DLD1 (cell line): Measurements from ENCODE around the gene RPL22L1.
"Not testable (repeated sequence)": the region's sequence is repeated elsewhere in the genome, so short reads cannot be mapped to it uniquely, and the experiment has no call there.

ENCODE experiments used
- in situ Hi-C: cut with HindIII; loops from 2 replicates; pipeline ENCODE4 v1.10.0; 2017; ENCODE audit warnings: low sequenced_read_pairs

The RPL22L1 gene

DNA sequence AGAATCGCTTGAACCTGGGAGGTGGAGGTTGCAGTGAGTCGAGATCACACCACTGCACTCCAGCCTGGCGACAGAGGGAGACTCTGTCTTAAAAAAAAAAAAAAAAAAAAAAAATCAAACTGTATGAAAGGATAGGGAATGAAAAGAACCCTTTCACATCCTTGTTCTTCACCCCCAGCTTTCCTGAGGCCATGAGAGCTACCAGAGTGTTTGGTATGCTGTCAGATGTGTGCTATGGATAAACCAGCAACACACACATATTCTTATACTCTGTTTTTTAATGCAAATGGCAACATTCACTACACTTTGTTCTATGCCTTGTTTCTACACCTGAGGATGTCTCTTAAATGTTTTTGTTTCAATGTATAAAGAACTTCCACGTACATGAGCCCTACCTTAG lies 33.5 kb downstream of the RPL22L1 start:
- in situ Hi-C loops, result no loop called here

DNA sequence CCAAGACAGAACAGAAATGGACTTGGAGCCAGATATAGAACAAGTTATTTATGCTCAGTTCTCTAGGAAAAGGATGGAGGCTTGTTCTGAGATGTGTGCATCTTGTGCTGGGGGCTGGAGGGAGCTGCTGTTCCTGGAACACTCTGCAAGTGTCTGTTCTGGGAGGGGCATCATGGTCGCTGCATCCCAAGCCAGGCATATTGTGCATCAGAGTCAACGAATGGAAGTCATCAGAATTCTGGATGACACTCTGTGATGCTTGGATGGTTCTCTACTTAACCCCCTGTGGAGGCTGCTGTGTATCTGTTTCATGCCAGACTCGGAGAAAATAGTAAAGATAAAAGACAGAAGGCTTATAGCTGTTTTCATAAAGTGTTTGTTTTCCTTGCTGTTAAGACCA lies 34.7 kb downstream of the RPL22L1 start:
- in situ Hi-C loops, result no loop called here

DNA sequence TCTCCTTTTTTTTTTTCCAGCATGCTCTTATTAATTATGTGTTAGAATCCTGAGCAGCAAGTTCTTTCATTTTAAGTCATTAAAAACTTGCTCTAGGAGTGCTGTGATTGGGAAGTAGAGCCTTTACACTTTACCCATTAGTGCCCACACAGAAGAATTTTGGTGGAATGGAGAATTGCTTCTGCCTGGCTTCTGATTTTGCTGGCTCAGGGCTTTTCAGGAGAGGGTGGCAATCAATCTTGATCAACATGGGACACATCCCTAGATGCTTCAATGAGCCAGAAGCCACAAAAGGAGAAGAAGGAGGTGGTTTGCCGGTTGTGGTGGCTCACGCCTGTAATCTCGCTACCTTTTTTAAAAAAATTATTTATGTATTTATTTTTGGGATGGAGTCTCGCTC lies 39.4 kb downstream of the RPL22L1 start:
- in situ Hi-C loops, result no loop called here

DNA sequence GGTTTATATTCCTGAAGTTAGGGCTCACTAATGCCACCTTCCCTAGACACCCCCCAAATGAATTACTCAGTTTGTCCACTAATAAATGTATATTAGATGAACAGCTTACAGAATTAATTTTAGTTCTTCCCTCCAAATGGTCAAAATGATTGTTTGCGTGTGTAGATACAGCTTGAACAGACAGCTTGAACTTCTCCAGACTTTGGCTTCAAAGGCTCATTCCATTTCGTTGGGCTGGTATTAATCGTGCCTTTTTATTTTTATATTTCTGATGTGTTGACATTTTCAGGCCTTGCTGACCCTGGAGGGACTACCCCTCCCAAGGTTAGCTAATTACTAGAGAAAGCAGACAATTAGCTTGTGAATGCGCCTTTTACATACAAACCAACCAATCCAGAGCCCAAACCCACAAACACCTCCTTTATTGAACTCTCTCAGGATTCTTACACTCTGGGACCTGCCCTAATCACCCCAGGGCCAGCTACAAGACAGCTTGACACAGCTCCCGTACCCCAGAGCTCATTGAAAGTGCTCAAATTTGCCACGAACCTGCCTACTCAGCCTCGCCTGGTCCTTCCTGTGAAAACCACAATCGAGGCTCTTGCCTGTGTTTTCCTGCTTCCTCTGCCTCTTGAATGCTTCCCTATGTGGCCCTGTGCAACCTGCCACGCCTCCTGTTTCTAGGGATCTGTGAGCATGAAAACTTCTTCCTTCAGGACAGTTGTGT lies 40.3 kb downstream of the RPL22L1 start:
- in situ Hi-C loops, result no loop called here

DNA sequence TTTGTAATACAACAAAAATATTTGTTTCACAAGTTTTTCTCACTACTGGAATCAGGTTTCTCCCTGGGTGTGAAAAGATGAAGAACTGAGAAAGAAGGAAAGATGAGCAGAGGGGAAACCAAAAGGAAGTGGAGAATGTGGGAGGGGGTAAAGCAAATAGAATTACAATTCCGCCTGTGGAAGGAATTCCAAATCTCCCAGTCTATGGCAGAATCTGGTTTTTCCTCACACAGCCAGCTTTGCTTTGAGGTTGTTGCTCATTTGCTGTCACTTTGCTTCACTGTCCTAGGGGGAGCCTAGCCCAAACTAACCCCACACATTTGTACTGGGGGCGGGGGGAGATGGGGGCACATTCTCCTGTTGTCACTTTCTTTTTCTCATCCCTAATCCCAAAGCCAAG lies 43.9 kb downstream of the RPL22L1 start:
- in situ Hi-C loops, result no loop called here

DNA sequence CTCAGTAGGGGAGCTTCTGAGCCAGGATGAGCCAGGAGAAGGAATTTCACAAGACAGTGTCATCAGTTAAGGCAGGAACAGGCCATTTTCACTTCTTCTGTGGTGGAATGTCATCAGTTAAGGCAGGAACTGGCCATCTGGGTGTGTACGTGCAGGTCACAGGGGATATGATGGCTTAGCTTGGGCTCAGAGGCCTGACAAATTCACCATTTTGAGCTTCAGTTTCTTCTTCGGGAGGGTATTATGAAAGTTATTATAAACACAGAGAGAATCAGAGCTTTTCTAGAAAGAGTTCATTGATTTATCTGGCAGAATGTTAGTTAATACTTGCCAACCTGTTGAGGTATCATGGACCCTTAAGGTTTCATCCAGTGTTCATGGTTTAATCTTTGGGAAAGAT lies 46.4 kb downstream of the RPL22L1 start:
- in situ Hi-C loops, result not testable (repeated sequence)

DNA sequence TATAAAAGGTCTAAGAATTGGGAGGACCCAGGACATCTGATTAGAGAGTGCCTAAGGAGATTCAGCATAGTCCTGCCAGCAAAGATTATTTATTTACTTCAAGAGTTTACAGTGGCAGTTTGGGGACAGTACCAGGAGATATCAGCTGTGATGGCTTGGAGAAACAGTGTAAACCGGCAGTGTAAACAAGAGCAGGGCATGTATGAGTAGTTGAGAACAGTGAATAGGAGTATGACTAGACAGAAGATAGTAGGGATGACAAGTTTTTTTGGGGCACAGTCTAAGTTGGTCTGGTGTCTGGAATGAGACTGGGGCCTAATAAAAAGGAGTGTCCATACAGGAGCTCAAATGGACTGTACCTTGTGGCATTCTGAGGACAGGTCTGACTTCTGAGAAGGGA lies 51.7 kb downstream of the RPL22L1 start:
- in situ Hi-C loops, result loop anchor here (5.0 to 10.0 kb wide), 3 partner anchors 34 to 394 kb away; no protein-coding TSS in a partner anchor

DNA sequence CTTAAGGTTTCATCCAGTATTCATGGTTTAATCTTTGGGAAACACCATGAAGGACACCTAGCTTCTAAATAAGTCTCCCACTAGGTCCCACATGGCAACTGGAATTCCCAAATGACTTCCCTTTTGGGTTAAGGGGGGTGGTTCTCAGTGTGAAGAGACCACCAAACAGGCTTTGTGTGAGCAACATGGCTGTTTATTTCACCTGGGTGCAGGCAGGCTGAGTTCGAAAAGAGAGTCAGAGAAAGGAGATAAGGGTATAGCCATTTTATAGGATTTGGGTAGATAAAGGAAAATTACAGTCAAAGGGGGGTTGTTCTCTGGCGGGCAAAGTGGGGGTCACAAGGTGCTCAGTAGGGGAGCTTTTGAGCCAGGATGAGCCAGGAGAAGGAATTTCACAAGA lies 52.5 kb downstream of the RPL22L1 start:
- in situ Hi-C loops, result loop anchor here (5.0 to 10.0 kb wide), 3 partner anchors 35 to 393 kb away; no protein-coding TSS in a partner anchor

DNA sequence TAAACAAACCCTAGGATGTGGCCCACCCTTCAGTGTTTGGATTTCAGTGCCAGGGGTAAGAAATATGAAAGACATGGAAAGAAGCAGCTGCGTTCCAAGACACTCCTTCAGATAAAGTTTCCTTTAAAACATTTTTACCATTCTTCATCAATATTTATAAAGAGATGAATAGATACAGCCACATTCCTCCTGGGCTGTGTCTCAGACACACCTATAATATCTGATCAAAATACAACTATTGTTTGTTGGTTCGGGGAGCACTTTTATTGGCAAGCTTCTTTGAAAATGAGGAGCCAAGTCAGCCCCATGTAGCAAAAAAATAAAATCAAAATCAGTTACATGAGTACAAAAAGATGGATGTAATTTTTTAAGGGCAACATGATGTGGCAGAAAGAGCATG lies 53.2 kb downstream of the RPL22L1 start:
- in situ Hi-C loops, result loop anchor here (5.0 to 10.0 kb wide), 3 partner anchors 35 to 392 kb away; no protein-coding TSS in a partner anchor

DNA sequence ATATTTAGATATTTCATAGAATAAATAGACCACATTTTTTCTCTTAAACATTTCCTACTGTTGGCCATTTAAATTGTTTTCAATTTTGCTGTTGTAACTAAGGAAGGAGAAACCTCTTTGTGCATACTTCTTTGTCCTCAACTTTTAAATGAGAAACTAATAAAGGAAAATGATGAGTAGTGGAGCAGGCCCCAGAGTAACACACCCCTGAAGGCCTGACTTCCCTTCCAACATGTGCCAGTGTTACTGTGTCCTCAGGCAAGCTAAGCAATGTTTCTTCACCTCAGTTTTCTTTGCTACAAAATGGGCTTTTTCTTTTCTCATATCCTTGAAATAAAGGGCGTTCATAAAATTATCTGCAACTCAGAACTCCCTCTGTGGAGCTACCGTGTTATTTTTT lies 53.7 kb downstream of the RPL22L1 start:
- in situ Hi-C loops, result loop anchor here (5.0 to 10.0 kb wide), 3 partner anchors 36 to 392 kb away; no protein-coding TSS in a partner anchor

DNA sequence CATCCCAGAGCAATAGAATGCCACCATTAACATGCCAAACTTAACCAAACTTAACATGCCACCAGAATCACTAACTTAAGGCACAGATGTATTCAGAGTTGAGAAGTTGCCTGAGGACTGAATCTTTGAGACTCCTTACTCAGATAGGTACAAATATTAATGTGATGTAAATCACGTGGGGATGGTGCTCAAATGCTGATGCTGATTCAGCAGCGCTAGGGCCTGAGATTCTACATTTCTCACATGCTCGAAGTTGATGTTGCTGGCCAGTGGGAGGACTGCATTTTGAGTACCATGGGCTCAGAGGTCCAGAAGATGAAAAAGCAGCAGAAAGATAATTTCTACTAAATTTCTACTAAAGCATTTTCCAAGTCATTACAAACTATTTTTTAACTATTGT lies 54.1 kb downstream of the RPL22L1 start:
- in situ Hi-C loops, result loop anchor here (5.0 to 10.0 kb wide), 3 partner anchors 36 to 391 kb away; no protein-coding TSS in a partner anchor

DNA sequence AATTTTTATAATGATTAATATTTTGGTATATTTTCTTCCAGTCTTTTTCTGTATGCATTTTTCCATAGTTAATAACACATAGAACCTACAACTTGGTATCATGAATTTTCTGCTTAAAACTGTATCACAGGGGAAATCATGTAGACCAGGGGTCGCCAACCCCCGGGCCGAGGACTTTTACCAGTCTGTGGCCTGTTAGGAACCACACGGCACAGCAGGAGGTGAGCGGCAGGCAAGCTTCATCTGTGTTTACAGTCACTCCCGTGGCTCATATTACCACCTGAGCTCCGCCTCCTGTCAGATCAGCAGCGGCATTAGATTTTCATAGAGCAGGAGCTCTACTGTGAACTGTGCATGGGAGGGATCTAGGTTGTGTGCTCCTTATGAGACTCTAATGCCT lies 54.7 kb downstream of the RPL22L1 start:
- in situ Hi-C loops, result loop anchor here (5.0 to 10.0 kb wide), 3 partner anchors 37 to 391 kb away; no protein-coding TSS in a partner anchor
